ENCODE data around the gene ZNF219. TPM values are rescaled to one million over a fixed set of nuclear protein-coding genes. Genes with fewer than 3 reads are reported as not detected.

ZNF219 gene
- total RNA-seq, 1 donor from 2014 or later, result 50.0 TPM

DNA sequence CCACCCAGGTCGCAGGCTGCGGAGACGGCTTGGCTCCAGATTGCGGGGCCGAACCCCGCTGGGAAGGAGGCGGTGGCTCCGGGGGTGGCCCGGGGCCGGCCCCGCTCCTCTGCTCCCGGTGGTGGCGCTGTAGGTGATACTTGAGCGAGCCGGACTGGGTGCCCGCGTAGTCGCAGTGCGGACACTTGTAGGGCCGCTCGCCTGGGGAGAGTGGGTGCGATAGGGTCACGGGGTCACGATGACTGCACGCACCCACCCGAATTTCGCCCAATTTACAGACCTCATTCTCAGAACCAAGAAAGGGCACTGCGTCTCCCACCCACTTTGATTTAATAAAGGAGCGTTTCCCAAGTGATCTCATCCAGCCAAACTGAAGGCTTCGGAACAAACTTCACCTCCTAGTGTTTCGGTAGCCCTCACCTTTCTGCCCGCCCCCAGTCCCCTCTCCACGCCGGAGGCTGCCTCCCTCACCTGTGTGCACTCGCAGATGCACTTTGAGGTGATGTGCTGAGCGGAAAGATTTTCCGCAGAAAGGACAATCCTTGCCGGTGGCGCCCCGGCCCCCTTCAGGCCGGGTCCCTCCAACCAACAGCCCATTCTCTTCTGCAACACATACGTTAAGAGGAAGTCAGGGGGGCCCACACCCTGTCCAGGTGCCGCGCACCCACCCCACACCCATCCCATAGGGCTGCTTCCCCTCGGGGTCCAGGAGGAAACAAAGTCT is 7.4 kb downstream of the ZNF219 start:
- intact Hi-C loops (cut with DNase I), result no loop called here
- no peak for ATAC-seq (ENCODE audit: poor library complexity)
- DNase-seq, result no peak

GRCh38 chr14:21090194-21090939 is 8.1 kb downstream of the ZNF219 start:
- ATAC-seq (ENCODE audit: poor library complexity), result peak; percentile 3
- intact Hi-C loops (cut with DNase I), result no loop called here

GRCh38 chr14:21089877-21090193 is 8.6 kb downstream of the ZNF219 start:
- intact Hi-C loops (cut with DNase I), result no loop called here

More at GRCh38 chr14:21090194-21090939, 8.1 kb downstream of the ZNF219 start:
- DNase-seq, result peak; percentile 70

GRCh38 chr14:21089271-21089670 is 9.2 kb downstream of the ZNF219 start:
- intact Hi-C loops (cut with DNase I), result no loop called here
- DNase-seq (no peak), ATAC-seq (ENCODE audit: poor library complexity) (no peak)

More at GRCh38 chr14:21089877-21090193, 8.6 kb downstream of the ZNF219 start:
- ATAC-seq (ENCODE audit: poor library complexity) (no peak), DNase-seq (no peak)

DNA sequence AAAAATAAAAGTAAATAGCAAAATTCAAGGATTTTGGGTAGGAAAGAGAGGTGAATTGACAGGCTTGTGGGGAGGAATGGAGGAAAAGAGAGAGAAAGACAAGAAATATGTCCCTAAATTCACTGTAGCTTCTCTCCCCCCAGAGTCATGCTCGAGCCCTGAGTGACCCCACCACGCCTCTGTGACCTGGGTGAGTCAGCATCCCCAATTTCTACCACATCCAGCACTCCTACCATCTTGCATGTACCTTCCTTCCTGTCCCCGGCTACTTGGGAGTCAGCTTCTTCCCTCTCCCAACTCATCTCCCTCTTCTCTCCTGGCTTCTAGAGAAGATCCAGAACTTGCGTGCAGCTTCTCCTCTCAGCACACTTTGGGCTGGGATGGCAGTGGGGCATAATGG is 9.8 kb downstream of the ZNF219 start:
- no peak for ATAC-seq (ENCODE audit: poor library complexity)
- no peak for DNase-seq
- intact Hi-C loops (cut with DNase I), result no loop called here

DNA sequence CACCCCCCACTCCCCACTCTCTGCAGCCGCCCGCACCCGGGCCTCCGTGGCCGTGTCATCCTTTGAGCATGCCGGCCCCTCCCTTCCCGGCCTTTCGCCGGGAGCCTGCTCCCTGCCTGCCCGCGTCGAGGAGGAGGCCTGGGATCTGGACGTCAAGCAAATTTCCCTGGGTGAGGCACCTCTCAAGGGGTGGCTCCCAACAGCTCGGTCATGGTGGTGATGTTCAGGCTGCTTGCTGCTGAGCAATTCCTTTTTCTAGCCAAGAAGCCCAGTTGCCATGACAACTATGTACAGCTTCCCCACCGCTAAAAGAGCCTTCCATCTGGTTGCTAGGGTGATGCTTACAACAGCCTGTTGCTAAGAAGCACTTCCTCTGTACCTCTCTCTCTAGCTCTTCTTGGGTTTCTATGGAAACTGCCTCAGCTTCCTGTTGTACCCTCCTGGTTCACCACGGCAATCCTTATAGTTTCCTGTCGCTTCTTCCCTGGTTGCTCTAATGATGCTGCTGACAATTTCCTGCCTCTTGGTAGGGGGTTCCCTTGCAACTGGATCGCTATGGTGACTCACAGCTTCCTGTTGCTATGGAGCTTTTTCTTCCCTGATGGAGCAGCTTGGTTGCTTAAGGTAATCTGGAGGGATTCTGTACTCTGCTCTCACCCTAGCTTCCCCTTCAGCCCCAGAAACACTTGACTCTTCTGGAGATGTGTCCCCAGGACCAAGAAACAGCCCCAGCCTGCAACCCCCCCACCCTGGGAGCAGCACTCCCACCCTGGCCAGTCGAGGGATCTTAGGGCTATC is 11.0 kb downstream of the ZNF219 start:
- DNase-seq (peak; percentile 61), ATAC-seq (ENCODE audit: poor library complexity) (peak; percentile 9)
- intact Hi-C loops (cut with DNase I), result no loop called here

DNA sequence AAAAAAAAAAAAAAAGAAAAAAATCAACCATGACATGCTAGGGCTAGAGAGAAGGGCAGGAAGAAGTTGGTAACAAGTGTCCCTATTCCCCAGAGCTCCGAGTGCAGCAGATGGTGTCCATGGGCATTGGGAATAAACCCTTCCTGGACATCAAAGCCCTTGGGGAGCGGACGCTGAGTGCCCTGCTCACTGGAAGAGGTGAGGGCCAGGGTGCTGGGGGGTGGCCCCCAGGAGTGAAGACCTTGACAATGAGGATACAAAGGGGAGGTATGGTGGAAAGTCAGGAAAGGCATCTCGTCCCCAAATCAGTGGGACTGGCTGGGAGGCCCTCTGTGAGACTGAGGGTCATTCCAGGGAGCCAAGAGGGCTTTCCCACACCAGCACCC is 11.6 kb downstream of the ZNF219 start:
- ATAC-seq (ENCODE audit: poor library complexity), result no peak
- intact Hi-C loops (cut with DNase I), result no loop called here
- DNase-seq, result no peak

- peak; percentile 77 for ATAC-seq (ENCODE audit: poor library complexity)
- DNase-seq, result peak; percentile 78
- intact Hi-C loops (cut with DNase I), result no loop called here
Measured at GRCh38 chr14:21084998-21085853, 13.2 kb downstream of the ZNF219 start.

DNA sequence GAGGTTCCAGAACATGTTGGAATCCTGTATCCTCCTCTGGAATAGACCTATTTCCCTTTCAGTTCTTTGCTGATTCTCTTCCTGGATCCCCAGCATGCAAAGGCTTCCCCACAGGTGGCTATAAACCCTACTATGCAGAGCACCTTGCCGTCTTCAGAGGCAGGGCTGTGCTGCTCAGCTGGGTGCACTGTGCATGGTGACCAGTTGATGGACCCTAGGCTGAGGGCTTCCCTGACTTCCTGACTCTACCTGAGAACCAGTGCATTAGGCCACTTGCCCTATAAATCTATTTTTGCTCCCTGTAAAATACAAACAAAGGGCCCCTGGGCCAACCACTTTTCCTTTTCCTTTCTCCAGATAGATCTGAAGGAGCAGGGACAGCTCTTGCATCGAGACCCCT is 14.1 kb downstream of the ZNF219 start:
- DNase-seq (no peak), ATAC-seq (ENCODE audit: poor library complexity) (no peak)
- intact Hi-C loops (cut with DNase I), result no loop called here

DNA sequence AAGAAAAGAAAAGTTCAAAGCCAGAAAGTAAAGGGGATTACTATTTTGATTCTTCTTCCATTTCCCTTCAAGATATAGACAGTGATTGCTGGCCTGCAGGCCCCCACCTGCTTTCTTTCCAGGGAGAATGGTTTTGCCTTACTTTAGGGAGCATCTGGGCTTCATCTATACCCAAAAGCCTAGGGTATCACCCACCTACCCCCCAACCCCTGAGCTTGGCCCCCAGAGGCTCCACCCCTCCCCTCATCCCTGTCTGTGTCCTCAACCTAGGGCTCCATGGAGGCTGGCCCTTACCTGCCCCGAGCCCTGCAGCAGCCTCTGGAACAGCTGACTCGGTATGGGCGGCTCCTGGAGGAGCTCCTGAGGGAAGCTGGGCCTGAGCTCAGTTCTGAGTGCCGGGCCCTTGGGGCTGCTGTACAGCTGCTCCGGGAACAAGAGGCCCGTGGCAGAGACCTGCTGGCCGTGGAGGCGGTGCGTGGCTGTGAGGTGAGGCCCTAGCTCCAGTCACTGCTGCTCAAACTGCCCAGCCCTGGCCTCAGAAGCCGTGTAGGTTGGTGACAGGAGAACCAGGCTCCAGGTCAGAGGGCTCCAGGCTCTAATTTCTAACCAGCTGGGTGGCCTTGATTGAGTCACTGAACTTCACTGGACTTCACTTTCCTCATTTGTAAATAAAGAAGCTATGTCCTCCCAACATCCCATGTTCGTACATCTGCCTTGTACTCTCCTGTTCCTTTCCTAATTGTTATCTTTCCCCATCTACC is 14.7 kb downstream of the ZNF219 start:
- ATAC-seq (ENCODE audit: poor library complexity) (no peak), DNase-seq (no peak)
- intact Hi-C loops (cut with DNase I), result no loop called here

GRCh38 chr14:21081521-21082142 is 16.8 kb downstream of the ZNF219 start:
- DNase-seq (no peak), ATAC-seq (ENCODE audit: poor library complexity) (no peak)
- intact Hi-C loops (cut with DNase I), result no loop called here

DNA sequence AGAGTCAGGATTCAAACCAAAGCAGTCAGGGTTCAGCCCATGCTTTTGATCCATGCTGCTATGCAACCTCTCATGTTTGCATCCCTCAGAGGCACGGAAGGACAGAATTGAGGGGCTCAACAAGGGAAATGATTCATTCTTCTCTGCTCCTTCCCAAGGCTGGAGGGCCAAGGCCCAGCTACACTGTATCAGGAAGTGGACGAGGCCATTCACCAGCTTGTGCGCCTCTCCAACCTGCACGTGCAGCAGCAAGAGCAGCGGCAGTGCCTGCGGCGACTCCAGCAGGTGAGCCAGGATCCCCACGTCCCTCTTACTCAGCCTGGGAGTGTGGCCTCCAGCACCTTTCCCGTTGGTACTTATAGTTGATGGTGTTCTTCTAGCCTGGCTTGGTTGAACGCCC is 19.7 kb downstream of the ZNF219 start:
- ATAC-seq (ENCODE audit: poor library complexity), result no peak
- no peak for DNase-seq
- intact Hi-C loops (cut with DNase I), result no loop called here

DNA sequence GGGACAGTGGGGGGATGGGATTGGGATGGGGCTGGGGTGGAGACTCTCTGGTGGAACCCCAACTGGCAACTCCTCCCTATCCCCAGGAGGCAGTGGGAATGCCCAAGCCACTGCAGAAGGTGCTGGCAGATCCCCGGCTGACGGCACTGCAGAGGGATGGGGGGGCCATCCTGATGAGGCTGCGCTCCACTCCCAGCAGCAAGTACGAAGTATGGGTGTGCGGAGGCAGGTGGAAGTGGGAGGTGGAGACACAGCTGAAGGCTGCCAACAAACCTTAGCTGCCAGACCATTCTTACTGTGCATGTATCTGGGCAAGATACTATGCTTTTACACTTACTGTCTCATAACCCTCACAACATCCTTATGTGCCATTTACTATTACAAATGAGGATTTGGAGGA is 20.2 kb downstream of the ZNF219 start:
- DNase-seq (no peak), ATAC-seq (ENCODE audit: poor library complexity) (no peak)
- intact Hi-C loops (cut with DNase I), result no loop called here

DNA sequence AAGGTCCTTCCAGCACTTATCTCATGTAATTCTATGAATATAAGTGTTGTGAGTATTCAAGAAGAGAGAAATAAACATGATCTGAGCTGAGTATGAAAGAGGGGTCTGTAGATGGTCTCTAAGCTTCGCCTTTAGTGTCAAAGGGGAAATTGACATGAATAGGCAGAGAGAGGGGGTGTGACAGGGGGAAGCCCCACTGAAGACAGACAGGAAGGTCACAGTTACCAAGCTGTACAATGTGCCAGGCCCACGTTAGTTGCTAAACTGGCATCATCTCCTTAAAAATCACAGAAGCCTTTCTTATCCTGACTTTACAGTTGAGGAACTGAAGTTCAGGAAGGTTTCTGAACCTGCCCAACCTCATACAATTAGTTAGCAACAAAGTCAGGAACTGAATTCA is 20.8 kb downstream of the ZNF219 start:
- no peak for DNase-seq
- ATAC-seq (ENCODE audit: poor library complexity), result no peak
- intact Hi-C loops (cut with DNase I), result no loop called here

GRCh38 chr14:21075719-21076437 is 22.6 kb downstream of the ZNF219 start:
- intact Hi-C loops (cut with DNase I), result no loop called here
- ATAC-seq (ENCODE audit: poor library complexity), result no peak
- no peak for DNase-seq

DNA sequence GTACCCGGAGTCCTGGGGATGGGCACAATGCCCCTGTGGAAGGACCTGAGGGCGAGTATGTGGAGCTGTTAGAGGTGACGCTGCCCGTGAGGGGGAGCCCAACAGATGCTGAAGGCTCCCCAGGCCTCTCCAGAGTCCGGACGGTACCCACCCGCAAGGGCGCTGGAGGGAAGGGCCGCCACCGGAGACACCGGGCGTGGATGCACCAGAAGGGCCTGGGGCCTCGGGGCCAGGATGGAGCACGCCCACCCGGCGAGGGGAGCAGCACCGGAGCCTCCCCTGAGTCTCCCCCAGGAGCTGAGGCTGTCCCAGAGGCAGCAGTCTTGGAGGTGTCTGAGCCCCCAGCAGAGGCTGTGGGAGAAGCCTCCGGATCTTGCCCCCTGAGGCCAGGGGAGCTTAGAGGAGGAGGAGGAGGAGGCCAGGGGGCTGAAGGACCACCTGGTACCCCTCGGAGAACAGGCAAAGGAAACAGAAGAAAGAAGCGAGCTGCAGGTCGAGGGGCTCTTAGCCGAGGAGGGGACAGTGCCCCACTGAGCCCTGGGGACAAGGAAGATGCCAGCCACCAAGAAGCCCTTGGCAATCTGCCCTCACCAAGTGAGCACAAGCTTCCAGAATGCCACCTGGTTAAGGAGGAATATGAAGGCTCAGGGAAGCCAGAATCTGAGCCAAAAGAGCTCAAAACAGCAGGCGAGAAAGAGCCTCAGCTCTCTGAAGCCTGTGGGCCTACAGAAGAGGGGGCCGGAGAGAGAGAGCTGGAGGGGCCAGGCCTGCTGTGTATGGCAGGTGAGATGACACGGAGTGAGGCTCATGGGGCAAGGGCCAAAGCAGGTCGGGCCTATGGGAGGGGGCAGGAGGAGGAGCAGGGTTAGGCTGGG is 23.8 kb downstream of the ZNF219 start:
- DNase-seq (no peak), ATAC-seq (ENCODE audit: poor library complexity) (no peak)
- intact Hi-C loops (cut with DNase I), result no loop called here

Measured in Right ventricle myocardium superior (tissue), 1 donor.